ENCODE results near the gene MRPL16. TPM values are rescaled to one million over a fixed set of nuclear protein-coding genes. Genes with fewer than 3 reads are reported as not detected.

The MRPL16 gene
- total RNA-seq, 1 experiment from 2014 or later, result 70.1 TPM

GRCh38 chr11:59767225-59767611, 43.4 kb downstream of the MRPL16 start:
- DNase-seq, result no peak
- Histone ChIP-seq H3K79me2 (ENCODE audit: low read length) (no peaks in the 10 kb centered on the region), H3K4me2 (ENCODE audit: low read depth, low read length, poor library complexity, severe bottlenecking) (no peak overlapping the region)

GRCh38 chr11:59766542-59767224, 43.9 kb downstream of the MRPL16 start:
- Histone ChIP-seq H3K9ac (ENCODE audit: low read length) (no peak overlapping the region), H3K27me3 (ENCODE audit: low read length) (no peaks in the 10 kb centered on the region), H3K9me3 (ENCODE audit: low read length) (no peaks in the 10 kb centered on the region), H3K9me2 (replicated peaks; ENCODE audit: insufficient read depth, low read length) (no peaks in the 10 kb centered on the region), H3K36me3 (ENCODE audit: insufficient read depth, low read length) (no peaks in the 10 kb centered on the region), H3K4me2 (ENCODE audit: low read depth, low read length, poor library complexity, severe bottlenecking) (no peak overlapping the region), H3K4me1 (ENCODE audit: low read length) (peaks cover under 1% of the 10 kb centered on the region), H2AFZ (ENCODE audit: low read length) (no peak overlapping the region), H3K79me2 (ENCODE audit: low read length) (no peaks in the 10 kb centered on the region), H3K4me3 (ENCODE audit: low read length) (no peak overlapping the region), H4K20me1 (ENCODE audit: insufficient read depth, low read depth, low read length) (no peaks in the 10 kb centered on the region), H3K27ac (ENCODE audit: low read length) (no peak overlapping the region)
- no peak for DNase-seq

More at GRCh38 chr11:59767225-59767611, 43.4 kb downstream of the MRPL16 start:
- no peaks in the 10 kb centered on the region for H4K20me1 ChIP-seq (ENCODE audit: insufficient read depth, low read depth, low read length)
- no peaks in the 10 kb centered on the region for H3K9me3 ChIP-seq (ENCODE audit: low read length)
- H3K27ac ChIP-seq (ENCODE audit: low read length), result no peak overlapping the region
- H3K36me3 ChIP-seq (ENCODE audit: insufficient read depth, low read length), result no peaks in the 10 kb centered on the region
- H3K9ac ChIP-seq (ENCODE audit: low read length), result no peak overlapping the region
- no peaks in the 10 kb centered on the region for H3K27me3 ChIP-seq (ENCODE audit: low read length)
- H3K9me2 ChIP-seq (replicated peaks; ENCODE audit: insufficient read depth, low read length), result no peaks in the 10 kb centered on the region
- peaks cover 6% of the 10 kb centered on the region for H3K4me1 ChIP-seq (ENCODE audit: low read length)
- no peak overlapping the region for H3K4me3 ChIP-seq (ENCODE audit: low read length)
- H2AFZ ChIP-seq (ENCODE audit: low read length), result no peak overlapping the region

- Histone ChIP-seq H3K4me1 (ENCODE audit: low read length) (no peaks in the 10 kb centered on the region), H3K79me2 (ENCODE audit: low read length) (no peaks in the 10 kb centered on the region), H3K27ac (ENCODE audit: low read length) (no peak overlapping the region), H2AFZ (ENCODE audit: low read length) (no peak overlapping the region), H3K9me3 (ENCODE audit: low read length) (no peaks in the 10 kb centered on the region), H4K20me1 (ENCODE audit: insufficient read depth, low read depth, low read length) (no peaks in the 10 kb centered on the region), H3K27me3 (ENCODE audit: low read length) (no peaks in the 10 kb centered on the region), H3K4me2 (ENCODE audit: low read depth, low read length, poor library complexity, severe bottlenecking) (no peak overlapping the region), H3K4me3 (ENCODE audit: low read length) (no peak overlapping the region), H3K9ac (ENCODE audit: low read length) (no peak overlapping the region), H3K36me3 (ENCODE audit: insufficient read depth, low read length) (no peaks in the 10 kb centered on the region), H3K9me2 (replicated peaks; ENCODE audit: insufficient read depth, low read length) (no peaks in the 10 kb centered on the region)
- DNase-seq, result no peak
Observed at GRCh38 chr11:59765068-59765735, 45.4 kb downstream of the MRPL16 start.

- no peak overlapping the region for H3K9ac ChIP-seq (ENCODE audit: low read length)
- no peak overlapping the region for H3K4me2 ChIP-seq (ENCODE audit: low read depth, low read length, poor library complexity, severe bottlenecking)
- H3K9me3 ChIP-seq (ENCODE audit: low read length), result no peaks in the 10 kb centered on the region
- H3K4me1 ChIP-seq (ENCODE audit: low read length), result no peaks in the 10 kb centered on the region
- H3K27ac ChIP-seq (ENCODE audit: low read length), result no peak overlapping the region
- H3K36me3 ChIP-seq (ENCODE audit: insufficient read depth, low read length), result no peaks in the 10 kb centered on the region
- H3K27me3 ChIP-seq (ENCODE audit: low read length), result no peaks in the 10 kb centered on the region
- H3K9me2 ChIP-seq (replicated peaks; ENCODE audit: insufficient read depth, low read length), result no peaks in the 10 kb centered on the region
- no peak overlapping the region for H2AFZ ChIP-seq (ENCODE audit: low read length)
- H3K4me3 ChIP-seq (ENCODE audit: low read length), result no peak overlapping the region
- no peak for DNase-seq
- H4K20me1 ChIP-seq (ENCODE audit: insufficient read depth, low read depth, low read length), result no peaks in the 10 kb centered on the region
- no peaks in the 10 kb centered on the region for H3K79me2 ChIP-seq (ENCODE audit: low read length)
Observed at GRCh38 chr11:59761993-59762392, 48.6 kb downstream of the MRPL16 start.

- Histone ChIP-seq H3K9ac (ENCODE audit: low read length) (no peak overlapping the region), H4K20me1 (ENCODE audit: insufficient read depth, low read depth, low read length) (no peaks in the 10 kb centered on the region), H3K4me1 (ENCODE audit: low read length) (peaks cover under 1% of the 10 kb centered on the region), H3K4me3 (ENCODE audit: low read length) (no peak overlapping the region), H3K9me3 (ENCODE audit: low read length) (no peaks in the 10 kb centered on the region), H2AFZ (ENCODE audit: low read length) (no peak overlapping the region), H3K27me3 (ENCODE audit: low read length) (no peaks in the 10 kb centered on the region), H3K79me2 (ENCODE audit: low read length) (no peaks in the 10 kb centered on the region), H3K4me2 (ENCODE audit: low read depth, low read length, poor library complexity, severe bottlenecking) (no peak overlapping the region), H3K9me2 (replicated peaks; ENCODE audit: insufficient read depth, low read length) (no peaks in the 10 kb centered on the region), H3K36me3 (ENCODE audit: insufficient read depth, low read length) (no peaks in the 10 kb centered on the region), H3K27ac (ENCODE audit: low read length) (no peak overlapping the region)
- DNase-seq, result no peak
Observed at GRCh38 chr11:59760771-59761170, 49.8 kb downstream of the MRPL16 start.

- H3K79me2 ChIP-seq (ENCODE audit: low read length), result no peaks in the 10 kb centered on the region
- H4K20me1 ChIP-seq (ENCODE audit: insufficient read depth, low read depth, low read length), result no peaks in the 10 kb centered on the region
- no peak overlapping the region for H3K27ac ChIP-seq (ENCODE audit: low read length)
- DNase-seq, result no peak
- no peaks in the 10 kb centered on the region for H3K27me3 ChIP-seq (ENCODE audit: low read length)
- H2AFZ ChIP-seq (ENCODE audit: low read length), result no peak overlapping the region
- H3K9me3 ChIP-seq (ENCODE audit: low read length), result no peaks in the 10 kb centered on the region
- H3K4me2 ChIP-seq (ENCODE audit: low read depth, low read length, poor library complexity, severe bottlenecking), result no peak overlapping the region
- no peaks in the 10 kb centered on the region for H3K9me2 ChIP-seq (replicated peaks; ENCODE audit: insufficient read depth, low read length)
- H3K9ac ChIP-seq (ENCODE audit: low read length), result no peak overlapping the region
- no peak overlapping the region for H3K4me3 ChIP-seq (ENCODE audit: low read length)
- H3K36me3 ChIP-seq (ENCODE audit: insufficient read depth, low read length), result no peaks in the 10 kb centered on the region
- peaks cover 6% of the 10 kb centered on the region for H3K4me1 ChIP-seq (ENCODE audit: low read length)
Observed at GRCh38 chr11:59759900-59760299, 50.7 kb downstream of the MRPL16 start.

GRCh38 chr11:59758401-59759037, 52.1 kb downstream of the MRPL16 start:
- Histone ChIP-seq H3K4me1 (ENCODE audit: low read length) (peaks cover 16% of the 10 kb centered on the region), H3K4me3 (ENCODE audit: low read length) (no peak overlapping the region), H2AFZ (ENCODE audit: low read length) (no peak overlapping the region), H4K20me1 (ENCODE audit: insufficient read depth, low read depth, low read length) (no peaks in the 10 kb centered on the region), H3K36me3 (ENCODE audit: insufficient read depth, low read length) (no peaks in the 10 kb centered on the region), H3K27me3 (ENCODE audit: low read length) (no peaks in the 10 kb centered on the region), H3K79me2 (ENCODE audit: low read length) (no peaks in the 10 kb centered on the region), H3K9me3 (ENCODE audit: low read length) (no peaks in the 10 kb centered on the region), H3K4me2 (ENCODE audit: low read depth, low read length, poor library complexity, severe bottlenecking) (no peak overlapping the region), H3K9me2 (replicated peaks; ENCODE audit: insufficient read depth, low read length) (no peaks in the 10 kb centered on the region), H3K27ac (ENCODE audit: low read length) (no peak overlapping the region), H3K9ac (ENCODE audit: low read length) (no peak overlapping the region)
- no peak for DNase-seq

- no peaks in the 10 kb centered on the region for H3K9me3 ChIP-seq (ENCODE audit: low read length)
- no peaks in the 10 kb centered on the region for H3K36me3 ChIP-seq (ENCODE audit: insufficient read depth, low read length)
- no peaks in the 10 kb centered on the region for H3K79me2 ChIP-seq (ENCODE audit: low read length)
- peaks cover 16% of the 10 kb centered on the region for H3K4me1 ChIP-seq (ENCODE audit: low read length)
- H3K9ac ChIP-seq (ENCODE audit: low read length), result no peak overlapping the region
- no peak overlapping the region for H3K4me2 ChIP-seq (ENCODE audit: low read depth, low read length, poor library complexity, severe bottlenecking)
- no peak overlapping the region for H3K27ac ChIP-seq (ENCODE audit: low read length)
- no peak overlapping the region for H3K4me3 ChIP-seq (ENCODE audit: low read length)
- no peaks in the 10 kb centered on the region for H3K27me3 ChIP-seq (ENCODE audit: low read length)
- no peak for DNase-seq
- H4K20me1 ChIP-seq (ENCODE audit: insufficient read depth, low read depth, low read length), result no peaks in the 10 kb centered on the region
- no peaks in the 10 kb centered on the region for H3K9me2 ChIP-seq (replicated peaks; ENCODE audit: insufficient read depth, low read length)
- no peak overlapping the region for H2AFZ ChIP-seq (ENCODE audit: low read length)
Observed at GRCh38 chr11:59756845-59757244, 53.7 kb downstream of the MRPL16 start.
